Activated CD8-positive, alpha-beta memory T cell treated with anti-CD3 and anti-CD28 coated beads for 24 hours (primary cell): ENCODE measurements around the gene GNB1.
A peak's percentile ranks its signal among the peaks of the same experiment; 100 is the strongest.

Source experiments
- DNase-seq: peaks from one replicate; pipeline ENCODE4 v3.0.0-alpha.2; 2020

Gene GNB1

DNA sequence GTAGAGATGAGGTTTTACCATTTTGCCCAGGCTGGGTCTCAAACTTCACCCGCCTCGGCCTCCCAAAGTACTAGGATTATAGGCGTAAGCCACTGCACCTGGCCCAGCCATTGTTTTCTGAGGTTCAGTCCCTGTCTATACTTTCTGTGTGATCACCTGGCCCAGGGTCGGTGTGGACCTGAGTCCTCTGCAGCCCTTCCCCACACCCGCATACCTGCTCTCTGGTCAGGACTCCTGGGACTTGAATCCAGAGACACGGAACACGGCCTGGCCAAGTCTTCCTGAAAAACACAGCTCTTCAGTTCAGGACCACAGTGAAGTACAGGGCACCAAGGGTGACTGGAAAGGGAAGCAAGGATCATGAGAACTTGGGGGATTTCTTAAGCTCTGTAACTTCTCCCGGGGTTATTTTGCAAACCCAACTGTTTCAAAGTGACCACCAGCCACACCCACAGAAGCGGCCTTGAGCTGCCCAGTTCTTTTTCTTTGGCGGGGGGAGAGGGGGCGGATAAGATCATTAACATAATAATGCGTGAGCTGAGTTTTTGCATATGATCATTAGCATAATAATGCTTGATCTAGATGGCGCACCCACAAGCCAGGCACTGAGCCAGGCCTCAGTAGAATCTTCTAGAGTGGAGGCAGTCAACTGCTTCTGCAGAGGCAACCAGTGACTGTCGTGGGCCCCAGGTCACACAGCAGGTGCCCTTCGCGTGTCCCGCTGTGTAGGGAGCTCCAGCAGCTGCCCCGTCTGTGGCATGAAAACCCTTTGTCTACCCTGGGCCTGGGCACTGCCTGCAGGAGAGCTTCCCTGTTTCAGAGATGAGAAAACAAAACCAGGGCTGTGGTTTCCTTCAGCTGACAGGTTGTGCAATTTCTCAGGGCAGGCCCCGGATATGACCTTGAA, 110.9 kb downstream of the GNB1 start:
- DNase-seq = peak; percentile 81

DNA sequence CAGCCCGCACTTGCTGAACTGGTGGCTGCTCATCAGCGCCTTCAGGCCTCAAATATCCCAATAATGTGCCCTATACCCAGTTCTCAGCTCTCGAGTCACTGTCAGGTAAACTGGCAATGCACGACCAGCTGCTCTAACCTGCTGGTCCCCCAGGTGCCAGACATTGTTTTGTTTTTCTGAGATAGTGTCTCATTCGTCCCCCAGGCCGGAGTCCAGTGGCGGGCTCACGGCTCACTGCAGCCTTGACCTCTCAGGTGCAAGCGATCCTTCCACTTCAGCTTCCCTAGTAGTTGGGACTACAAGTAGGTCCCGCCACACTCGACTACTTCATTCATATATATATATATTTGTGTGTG, 111.6 kb downstream of the GNB1 start:
- DNase-seq = no peak

DNA sequence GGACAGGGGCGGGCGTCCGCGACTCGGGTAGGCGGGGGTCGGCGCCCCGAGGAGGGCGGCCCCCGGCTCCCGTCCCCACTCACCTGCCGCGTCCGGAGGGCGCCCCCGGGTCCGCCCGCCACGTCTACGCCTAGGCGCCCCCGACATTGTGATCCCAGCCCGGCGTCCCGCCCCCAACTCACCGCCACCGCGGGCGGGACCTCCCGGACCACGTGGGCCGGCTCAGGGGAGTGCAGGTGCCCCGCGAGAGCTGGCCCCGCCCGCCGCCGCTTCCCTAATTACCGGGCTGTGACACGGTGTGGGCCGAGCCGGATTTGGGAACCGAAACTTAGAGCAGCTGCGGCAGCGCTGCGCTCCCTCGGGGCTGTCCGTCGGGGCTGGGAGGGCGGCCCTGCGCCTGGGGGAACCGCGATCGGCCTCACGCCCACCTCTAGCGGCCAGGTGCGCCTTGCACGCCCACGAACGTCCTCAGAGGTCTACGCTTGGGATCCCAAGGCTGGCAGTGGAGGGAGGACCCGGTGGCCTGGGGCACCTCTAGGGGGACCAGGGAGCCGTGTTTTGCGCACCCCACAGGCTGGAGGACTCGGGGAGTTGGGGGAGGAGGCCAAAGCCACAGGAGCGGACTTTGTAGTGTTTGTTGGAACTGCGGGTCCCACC, 112.1 kb downstream of the GNB1 start:
- peak; percentile 89 for DNase-seq

DNA sequence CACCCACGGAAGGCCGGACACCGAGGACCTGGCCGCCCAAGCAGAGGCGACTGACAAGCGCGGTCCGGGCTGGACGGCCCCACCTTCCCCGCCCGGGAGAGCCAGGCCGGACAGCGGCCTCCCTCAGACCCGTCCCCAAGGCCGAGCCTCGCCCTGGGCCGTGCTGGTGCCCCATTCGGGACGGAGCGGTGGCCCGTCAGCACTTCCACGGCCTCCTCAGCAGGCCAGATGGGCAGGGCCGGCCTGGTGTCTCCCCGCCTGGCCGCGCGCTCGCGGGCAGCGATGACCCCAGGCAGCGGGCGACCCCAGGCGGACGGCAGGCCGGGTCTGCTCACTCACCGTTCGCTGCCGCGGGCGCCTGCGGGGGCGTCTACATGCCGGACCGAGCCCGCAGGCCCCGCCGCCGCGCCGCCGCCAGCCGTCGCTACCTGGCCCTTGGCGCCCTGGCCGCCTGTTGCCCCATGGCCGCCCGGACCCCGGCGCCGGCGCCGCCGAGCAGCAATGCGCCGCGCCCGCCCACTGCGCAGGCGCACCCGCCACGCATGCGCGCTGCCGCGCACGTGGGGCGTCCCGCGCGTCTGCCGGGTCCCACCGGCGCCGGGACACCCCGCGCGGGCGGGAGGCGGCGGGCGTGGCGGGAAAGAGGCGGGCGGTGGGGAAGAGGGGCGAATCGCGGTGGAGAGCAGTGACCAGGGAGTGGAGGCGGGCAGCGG, 112.8 kb downstream of the GNB1 start, which contains the start of gene NADK:
Gene NADK, minus strand, starts transcription at position 521 of the 713 bp plus-strand sequence. CDS start 13,064 bp downstream, outside the sequence.
- peak; percentile 90 for DNase-seq

DNA sequence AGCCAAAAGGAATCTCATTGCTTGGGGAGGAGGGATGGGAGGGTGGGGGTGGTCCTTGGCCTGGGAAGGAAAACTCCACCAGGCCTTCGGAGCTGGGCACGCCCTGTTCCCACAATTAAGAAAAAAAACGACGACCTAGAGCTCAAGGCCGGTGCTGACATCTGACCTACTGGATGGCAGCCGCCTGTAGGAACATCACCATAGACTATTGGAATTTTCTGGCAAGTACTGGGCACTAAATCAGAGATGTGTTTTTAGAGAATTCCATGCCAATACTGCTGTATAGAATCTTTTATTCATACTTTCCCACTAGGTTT, 113.3 kb downstream of the GNB1 start:
- no peak for DNase-seq

DNA sequence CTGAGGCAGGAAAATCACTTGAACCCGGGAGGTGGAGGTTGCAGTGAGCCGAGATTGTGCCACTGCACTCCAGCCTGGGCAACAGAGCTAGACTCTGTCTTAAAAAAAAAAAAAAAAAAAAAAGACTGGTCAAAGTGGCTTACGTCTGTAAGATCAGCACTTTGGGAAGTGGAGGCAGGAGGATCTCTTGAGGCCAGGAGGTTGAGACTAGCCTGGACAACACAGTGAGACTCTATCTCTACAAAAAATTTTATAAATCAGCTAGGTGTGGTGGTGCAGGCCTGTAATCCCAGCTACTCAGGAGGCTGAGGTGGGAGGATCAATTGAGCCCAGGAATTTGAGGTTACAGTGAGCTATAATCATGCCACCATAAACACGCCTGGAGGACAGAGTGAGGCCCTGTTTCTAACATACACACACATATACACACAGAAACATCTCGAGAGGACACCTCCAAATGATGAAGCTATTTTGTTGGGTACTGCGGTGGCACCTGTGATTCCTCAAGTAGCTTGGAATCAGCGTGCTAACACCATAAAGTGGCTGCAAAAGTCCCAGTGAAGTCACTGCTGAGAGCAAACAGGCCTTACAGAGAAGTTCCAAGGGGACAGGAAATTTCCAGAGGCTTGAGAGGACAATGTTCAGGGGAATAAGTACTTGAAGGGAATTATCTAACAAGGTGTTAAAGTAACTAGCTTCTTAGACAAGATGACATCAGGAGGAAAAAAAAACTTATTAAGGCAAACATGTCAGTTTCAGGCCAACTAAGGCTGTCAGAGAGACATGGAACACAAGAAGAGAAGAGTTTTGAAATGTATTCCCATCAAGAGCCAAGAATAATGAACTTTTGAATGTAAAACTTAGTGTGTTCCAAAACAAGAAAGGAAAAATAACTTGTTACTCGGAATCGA, 114.0 kb downstream of the GNB1 start:
- DNase-seq = no peak

DNA sequence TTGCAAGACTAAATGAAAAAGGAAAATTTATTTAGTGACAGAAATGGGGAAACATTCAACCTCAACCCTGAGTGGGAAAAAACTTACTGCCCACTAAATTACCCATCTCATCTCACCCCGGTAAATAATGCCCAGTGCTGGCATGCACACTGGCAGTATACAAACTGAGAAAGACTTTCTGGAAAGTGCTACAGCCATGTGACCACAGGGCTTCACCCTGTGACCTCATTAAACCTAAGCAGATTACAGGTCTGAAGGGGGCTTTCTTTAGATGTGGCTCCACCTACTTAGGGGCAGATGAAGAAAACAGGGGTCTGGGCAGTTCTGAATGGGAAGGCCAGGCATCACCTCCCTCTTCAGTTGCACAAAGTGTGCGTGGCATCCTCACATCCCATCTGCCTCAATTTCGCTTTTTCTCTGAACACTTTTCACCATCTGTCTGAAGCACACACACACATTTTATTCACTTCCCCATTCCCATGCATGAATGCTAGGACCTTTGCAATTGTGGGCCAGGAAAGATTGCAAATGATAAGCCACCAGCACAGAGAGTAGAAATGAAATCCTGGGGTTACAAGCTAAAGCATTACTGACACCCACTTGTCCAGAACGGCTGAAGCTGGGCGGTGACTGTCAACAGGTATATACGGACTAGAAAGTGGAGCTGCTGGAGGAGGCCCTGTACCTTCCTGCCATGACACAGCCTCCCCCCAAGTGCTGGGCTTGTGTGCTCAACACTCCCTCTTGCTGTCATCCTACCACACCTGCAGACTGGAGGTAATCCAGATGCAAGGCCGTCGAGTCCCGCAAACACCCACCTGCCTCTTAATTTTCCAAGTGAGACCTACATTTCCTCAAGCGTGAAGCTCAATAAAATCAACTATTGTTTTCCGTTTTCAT, 115.3 kb downstream of the GNB1 start:
- DNase-seq = no peak

DNA sequence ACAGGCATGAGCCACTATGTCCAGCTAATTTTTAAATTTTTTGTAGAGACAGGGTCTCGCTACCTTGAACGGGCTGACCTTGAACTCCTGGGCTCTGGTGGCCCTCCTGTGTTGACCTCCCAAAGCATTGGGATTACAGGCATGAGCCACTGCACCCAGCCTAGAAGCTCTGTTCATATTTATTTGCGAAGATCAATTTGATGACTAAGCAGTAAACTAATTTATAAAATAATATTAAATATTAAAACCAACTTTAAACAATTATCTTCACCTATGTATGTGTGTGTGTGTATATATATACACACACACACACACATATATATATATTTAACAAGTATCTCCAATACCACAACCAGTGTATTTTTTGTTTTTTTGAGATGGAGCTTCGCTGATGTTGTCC, 117.0 kb downstream of the GNB1 start:
- no peak for DNase-seq

DNA sequence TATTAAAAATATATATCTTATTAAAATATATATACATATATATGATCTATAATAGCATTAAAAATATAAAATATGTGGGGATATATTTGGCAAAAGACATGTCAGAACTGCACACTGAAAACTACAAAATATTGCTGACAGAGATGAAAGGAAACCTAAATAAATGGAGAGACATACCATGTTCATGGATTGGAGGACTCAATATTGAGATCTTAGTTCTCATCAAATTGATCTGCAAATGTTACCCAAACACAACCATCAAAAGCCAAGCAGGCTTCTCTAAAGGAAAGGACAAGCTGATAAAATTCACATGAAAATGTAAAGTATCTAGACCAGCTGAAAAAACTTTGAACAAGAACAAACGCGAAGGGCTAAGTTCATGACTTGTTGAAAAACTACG, 119.8 kb downstream of the GNB1 start:
- DNase-seq = no peak

DNA sequence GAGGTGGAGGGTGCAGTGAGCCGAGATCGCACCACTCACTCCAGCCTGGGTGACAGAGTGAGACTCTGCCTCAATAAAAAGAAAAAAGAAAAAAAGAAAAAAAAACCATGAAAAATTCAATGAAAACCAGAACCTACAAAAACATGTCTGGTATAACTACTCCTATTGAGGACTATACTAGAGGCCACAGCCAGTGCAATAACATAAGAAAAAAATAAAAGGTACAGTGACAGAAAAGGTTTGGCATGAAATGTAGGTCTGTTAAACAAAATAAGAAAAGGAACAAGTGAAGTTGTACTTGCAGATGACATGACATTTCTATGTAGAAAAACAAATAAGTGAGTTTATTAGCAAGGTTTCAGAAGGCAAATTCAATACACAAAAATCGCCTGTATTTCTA, 120.8 kb downstream of the GNB1 start:
- DNase-seq = no peak

DNA sequence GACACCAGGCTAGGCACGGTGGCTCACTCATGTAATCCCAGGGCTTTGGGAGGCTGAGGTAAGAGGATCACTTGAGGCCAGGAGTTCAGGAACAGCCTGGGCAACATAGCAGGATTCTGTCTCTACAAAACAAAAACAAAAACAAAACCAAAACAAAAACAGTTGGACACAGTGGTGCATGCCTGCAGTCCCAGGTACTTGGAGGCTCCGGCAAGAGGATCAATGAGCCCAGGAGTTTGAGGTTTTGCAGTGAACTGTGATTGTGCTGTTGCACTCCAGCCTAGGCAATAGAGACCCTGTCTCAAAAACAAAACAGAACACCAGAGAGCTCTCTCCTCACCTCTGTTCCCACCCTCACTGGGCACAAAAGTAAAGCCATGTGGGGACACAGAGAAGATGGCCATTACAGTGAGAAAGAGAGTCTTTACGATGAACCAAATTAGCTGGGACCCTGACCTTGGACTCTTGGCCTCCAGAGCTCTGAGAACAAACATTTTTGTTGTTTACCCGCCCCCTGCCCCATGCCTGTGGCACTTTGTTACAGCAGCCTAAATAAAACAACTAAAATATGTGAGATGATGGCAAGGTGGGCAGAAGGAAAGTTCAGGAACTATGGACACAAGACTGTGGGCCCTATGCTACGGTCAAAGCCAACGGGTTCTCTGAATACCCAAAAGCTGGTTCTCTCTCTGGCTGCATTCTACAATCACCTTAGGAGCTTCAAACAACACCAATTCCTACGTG, 122.5 kb downstream of the GNB1 start:
- no peak for DNase-seq

DNA sequence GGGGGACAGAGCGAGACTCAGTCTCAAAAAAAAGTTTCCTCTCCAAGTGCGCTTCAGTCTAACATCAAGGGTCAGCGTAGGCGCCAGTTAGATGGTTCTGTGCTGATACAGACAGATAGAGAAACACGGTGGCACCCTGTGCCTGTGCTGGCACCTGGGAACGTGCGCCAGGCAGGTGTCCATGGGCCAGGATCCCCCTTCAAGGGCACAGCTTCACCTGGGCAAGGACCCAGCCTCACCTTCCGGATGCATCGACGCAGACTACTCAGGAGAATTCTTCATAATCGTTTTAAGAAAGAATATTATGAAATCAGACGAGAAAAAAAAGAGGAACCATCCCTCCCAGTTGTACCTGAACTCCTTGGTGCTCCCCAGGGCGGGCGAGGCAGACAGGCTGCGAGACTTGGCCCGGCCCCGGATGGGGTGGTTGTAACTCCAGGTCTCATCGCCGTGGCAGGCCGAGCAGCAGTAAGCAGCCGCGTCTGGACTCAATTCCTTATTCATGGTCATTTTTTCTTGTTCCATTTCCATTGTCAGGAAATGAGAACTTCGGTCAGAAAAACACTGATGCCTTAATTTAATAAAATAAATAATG, 125.9 kb downstream of the GNB1 start:
- no peak for DNase-seq

DNA sequence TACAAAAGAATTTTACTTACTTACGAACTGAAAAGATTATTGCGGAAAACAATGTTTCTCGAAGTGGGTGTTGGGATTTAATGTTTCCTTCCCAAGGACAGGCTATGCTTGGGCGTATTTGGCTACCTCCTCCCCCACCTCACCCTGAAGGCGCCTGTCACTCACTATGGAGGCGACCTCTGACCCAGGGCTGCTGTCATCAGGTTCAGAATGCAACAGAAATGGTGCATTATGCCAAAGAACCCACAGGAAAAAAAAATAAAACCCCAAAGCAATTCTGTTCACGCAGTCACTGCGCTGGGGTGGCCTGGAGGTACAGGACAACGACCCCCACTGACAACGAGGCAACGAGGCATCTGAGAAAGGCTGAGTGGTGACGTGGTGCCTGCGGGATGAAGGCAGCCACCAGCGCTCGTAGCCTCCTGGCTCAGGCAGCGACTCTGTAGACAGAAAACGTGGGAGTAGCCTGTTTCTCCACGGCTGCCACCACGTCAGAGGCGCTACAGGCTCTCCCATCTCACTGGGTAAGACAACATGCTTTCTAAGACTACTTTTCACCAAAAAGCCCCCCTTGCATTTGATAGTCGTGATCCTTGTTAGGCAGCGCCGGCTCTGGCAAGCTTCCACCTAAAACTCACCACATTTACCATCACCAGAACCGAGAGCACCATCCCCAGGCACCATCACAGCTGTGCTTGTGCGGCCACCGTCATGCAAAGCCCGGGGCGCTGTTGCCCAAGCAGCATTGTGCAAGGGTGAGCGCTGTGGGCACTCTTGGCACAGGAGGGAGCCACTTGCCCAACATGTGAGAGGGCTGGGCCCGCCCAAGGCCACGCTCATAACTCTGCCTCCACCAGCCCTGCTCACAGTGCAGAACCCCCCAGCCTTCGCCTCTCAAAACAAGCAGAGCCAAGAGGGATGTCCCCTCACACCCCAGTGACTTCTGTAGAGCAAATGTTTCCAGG, 126.9 kb downstream of the GNB1 start:
- DNase-seq = no peak

DNA sequence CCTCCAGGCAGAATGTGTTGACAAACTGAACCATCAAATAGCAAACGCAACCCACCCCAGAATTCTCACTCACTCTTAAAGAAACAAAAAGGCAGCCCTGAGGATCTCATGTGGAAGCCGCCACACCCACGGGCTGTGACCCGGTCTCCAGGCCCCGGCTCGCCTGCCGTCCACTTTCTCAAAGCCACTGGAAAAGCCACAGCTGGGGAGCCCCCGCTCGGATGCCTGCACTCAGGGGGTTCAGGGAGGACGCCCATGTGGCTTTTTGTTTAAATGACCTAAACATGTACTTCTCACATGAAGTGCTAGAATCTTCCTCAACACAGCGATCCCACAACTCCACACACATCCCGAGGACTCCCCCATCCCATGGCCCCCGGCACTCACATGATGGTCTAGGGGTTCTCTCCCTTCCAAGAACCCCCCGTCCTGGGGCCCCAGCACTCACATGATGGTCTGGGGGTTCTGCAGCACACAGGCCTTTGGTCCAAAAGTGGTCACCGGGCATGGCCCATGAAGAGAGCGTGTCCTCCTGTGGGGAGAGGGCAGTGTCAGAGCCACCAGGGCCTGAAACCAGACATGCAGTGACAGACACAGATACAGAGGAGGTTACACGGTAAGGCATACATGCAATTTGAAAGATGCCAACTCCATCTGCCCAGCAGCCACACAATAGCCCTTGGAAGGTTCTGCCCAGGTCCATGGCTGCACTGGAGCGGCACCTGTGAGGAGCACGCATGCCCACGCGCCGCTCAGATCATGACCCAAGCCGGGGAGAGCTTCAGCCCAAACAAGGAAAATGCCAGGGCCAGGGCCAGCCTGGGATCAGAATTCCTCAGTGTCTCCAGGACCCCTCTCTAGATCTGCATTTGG, 129.1 kb downstream of the GNB1 start:
- no peak for DNase-seq

DNA sequence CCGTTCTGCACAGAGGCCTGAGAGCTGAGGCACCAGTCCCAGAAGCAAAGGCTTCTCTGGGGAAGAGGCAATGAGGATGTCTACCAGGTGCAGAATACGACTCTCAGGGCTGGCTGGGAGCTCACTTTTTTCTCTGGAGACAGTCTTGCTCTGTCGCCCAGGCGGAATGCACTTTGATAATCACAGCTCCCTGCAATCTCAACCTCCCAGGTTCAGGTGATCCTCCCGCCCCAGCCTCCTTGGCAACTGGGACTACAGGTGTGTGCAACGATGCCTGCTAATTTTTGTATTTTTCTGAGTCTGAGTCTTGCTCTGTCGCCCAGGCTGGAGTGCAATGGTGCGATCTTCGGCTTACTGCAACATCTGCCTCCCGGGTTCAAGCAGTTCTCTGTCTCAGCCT, 130.2 kb downstream of the GNB1 start:
- no peak for DNase-seq

DNA sequence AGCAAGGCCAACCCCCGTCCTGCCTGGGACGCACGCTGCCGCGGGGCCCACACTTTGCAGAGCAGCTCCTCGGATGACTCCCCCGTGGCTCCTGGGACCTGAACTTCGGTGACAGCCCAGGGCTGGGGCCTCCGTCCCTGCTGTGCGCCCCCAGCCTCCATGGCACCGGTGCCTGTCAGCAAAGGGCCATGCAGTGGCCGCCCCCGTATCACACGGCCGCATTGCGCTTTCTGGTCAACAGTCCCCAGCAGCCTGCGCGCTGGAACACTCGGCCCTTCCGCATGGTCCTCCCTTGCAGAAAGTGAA, 130.6 kb downstream of the GNB1 start:
- DNase-seq = no peak

DNA sequence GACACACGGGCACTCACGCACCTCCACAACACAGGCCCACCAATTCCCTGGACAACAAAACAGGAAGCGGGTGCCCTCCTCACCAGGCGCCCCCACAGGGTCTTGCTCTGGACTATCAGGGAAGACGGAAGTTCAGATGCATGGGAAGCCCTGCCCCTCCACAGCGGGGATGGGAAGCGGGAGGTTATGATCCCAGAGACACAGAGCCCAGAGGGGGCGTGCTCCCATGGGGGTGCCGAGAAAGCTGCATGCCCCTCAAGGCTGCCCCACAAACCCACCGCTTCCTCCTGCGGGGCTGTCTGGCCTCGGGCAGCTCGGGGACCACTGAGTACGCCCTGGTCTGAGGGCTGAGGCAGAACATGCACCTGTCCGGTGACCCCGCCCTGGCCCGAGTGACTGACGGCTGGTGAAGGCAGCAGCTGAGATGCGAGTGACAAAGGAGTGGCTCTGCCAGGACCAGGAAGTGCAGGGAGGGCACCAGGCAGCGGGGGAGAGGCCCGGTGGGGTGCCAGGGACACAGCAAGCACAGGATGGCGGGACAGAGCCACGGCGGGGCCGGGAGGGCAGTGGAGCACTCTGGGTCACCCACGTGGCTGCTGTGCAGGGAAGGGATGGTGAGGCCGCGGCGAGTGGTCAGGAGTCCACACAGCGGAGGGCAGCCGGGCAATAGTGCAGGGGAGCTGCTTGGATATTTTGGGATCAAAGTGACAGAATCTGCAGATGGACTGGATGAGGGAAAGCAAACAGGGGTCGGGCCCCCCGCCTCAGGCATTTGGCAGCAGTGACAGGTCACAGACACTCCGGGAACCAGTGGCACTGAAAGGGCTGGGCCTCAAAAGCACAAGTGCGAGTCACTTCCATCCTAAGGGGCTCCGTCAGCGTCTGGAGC, 131.2 kb downstream of the GNB1 start:
- no peak for DNase-seq
